Neural progenitor cell (in vitro differentiated cells): ENCODE measurements around the gene MUSTN1.

ENCODE experiments used
- EZH2 ChIP-seq: fragments of 200-600 bp; sonication (generic); IDR thresholded peaks from 2 replicates; pipeline ENCODE4 v1.6.1; 2017; ENCODE audit warnings: antibody characterized with exemption, mild to moderate bottlenecking, moderate library complexity
- EZH2phosphoT487 ChIP-seq: fragments of 200-600 bp; sonication (generic); IDR thresholded peaks from 2 replicates; pipeline ENCODE4 v1.6.1; 2017; ENCODE audit warnings: antibody characterized with exemption
- TF ChIP-seq, protein P1 (sequence below): fragments of 200-600 bp; sonication (generic); IDR thresholded peaks from 2 replicates; pipeline ENCODE4 v1.5.1; 2017; ENCODE audit warnings: antibody characterized with exemption, mild to moderate bottlenecking

DNA sequence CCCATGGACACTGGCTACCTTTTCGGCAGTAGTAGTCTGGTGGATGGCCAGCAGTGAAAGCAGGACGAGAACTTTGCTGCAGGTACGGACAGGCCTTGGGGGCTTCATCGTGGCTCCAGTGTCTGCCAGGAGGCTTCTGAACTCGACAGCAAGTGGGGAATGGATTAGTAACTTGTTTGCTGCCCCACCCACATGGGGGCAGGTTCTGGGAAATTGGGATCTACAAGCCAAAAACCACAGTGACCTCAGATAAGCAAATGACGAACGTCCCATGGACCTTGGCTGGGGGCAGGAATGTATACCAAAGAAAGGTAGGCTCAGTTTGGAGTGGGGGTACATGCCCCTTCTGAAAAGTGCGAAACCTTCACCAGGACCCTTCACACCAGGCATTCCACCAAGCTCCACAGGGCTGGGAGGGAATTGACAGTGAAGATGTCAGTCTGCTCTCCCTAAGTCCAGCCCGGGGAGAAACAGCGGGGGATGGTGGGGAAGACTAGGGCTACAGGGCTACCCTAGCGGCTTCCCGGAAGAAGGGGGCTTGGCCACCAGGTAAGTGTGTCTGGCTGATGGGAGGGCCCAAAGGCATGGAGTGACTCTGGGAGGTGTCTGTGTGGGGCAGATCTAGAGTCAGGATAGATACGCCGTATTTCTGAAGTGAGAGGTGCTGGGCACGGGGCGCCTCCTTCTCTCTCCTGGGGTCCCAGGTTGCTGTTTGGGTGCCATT, 4.1 kb downstream of the MUSTN1 start, which contains the start of gene ITIH4:
- no peak for TF ChIP-seq EZH2phosphoT487
- TF ChIP-seq, protein P1, sequence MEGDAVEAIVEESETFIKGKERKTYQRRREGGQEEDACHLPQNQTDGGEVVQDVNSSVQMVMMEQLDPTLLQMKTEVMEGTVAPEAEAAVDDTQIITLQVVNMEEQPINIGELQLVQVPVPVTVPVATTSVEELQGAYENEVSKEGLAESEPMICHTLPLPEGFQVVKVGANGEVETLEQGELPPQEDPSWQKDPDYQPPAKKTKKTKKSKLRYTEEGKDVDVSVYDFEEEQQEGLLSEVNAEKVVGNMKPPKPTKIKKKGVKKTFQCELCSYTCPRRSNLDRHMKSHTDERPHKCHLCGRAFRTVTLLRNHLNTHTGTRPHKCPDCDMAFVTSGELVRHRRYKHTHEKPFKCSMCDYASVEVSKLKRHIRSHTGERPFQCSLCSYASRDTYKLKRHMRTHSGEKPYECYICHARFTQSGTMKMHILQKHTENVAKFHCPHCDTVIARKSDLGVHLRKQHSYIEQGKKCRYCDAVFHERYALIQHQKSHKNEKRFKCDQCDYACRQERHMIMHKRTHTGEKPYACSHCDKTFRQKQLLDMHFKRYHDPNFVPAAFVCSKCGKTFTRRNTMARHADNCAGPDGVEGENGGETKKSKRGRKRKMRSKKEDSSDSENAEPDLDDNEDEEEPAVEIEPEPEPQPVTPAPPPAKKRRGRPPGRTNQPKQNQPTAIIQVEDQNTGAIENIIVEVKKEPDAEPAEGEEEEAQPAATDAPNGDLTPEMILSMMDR = no peak
- no peak for TF ChIP-seq EZH2
